AG04449 (cell line): Measurements from ENCODE around the gene TALDO1.

Experiments
- CTCF ChIA-PET: fragments of 350-600 bp; formaldehyde crosslinking; extraction: SDS; loops from one replicate; lab custom pipeline; 2021; ENCODE audit warnings: antibody characterized with exemption; lab: Yijun Ruan, JAX
- POLR2A ChIA-PET: fragments of 400-600, 350-600 bp; formaldehyde crosslinking; extraction: SDS; loops from one replicate; lab custom pipeline; 2020; ENCODE audit warnings: antibody characterized with exemption, inconsistent platforms; lab: Yijun Ruan, JAX
- DNase-seq: peaks from one replicate; pipeline ENCODE4 v3.0.0-alpha.2; 2010; ENCODE audit warnings: low read depth, low spot score
- H3K4me3 ChIP-seq: 2 replicates; pipeline ENCODE4 v1.5.1; 2011; ENCODE audit warnings: low read depth, mild to moderate bottlenecking, control low read depth, low read length
- CTCF ChIP-seq: IDR thresholded peaks from one replicate; pipeline ENCODE4 v1.5.1; 2011; ENCODE audit warnings: mild to moderate bottlenecking, moderate library complexity, low read length, control low read depth, inconsistent platforms; ENCODE audit not compliant: insufficient read depth; ENCODE audit errors: missing control alignments

Gene TALDO1

GRCh38 chr11:705646-706438, 41.4 kb upstream of the TALDO1 start, which contains the start of gene EPS8L2:
Gene EPS8L2 (plus strand): TSS chr11:706231. CDS start chr11:709408, 3,177 bp downstream.
- no peak for TF ChIP-seq CTCF
- peak within 1 kb of the TSS; percentile 61 for H3K4me3 ChIP-seq
- CTCF ChIA-PET = interaction anchor here (1.5 to 17.1 kb wide), 3 partner anchors 9 to 42 kb away, joined by 5 to 198 read pairs (median 17); no protein-coding TSS in a partner anchor
- POLR2A ChIA-PET = interaction anchor here (0.7 to 2.4 kb wide), 4 partner anchors 9 to 43 kb away, joined by 3 to 9 read pairs (median 5); partner anchors contain the start of genes DEAF1 and TMEM80
- DNase-seq = no peak

GRCh38 chr11:706439-706956, 40.8 kb upstream of the TALDO1 start:
- ChIA-PET CTCF (interaction anchor here (1.5 to 17.1 kb wide), 3 partner anchors 9 to 42 kb away, joined by 5 to 198 read pairs (median 17); no protein-coding TSS in a partner anchor), POLR2A (interaction anchor here (0.9 to 2.4 kb wide), 7 partner anchors 9 to 65 kb away, joined by 3 to 9 read pairs (median 5); partner anchors contain the start of genes DEAF1 and TMEM80)
- TF ChIP-seq CTCF = no peak
- peak overlapping the region; percentile 61 for H3K4me3 ChIP-seq
- DNase-seq = no peak

- DNase-seq = no peak
- peak overlapping the region; percentile 61 for H3K4me3 ChIP-seq
- peak; percentile 19 for TF ChIP-seq CTCF
- CTCF ChIA-PET = interaction anchor here (2.5 to 17.1 kb wide), 2 partner anchors 10 to 17 kb away, joined by 17 to 198 read pairs; no protein-coding TSS in a partner anchor
- POLR2A ChIA-PET = interaction anchor here (0.9 to 2.4 kb wide), 7 partner anchors 10 to 64 kb away, joined by 3 to 9 read pairs (median 5); partner anchors contain the start of genes DEAF1 and TMEM80
These were observed 40.1 kb upstream of the TALDO1 start for GRCh38 chr11:706957-707816.

GRCh38 chr11:707817-708420, 39.3 kb upstream of the TALDO1 start:
- no peak overlapping the region for H3K4me3 ChIP-seq
- TF ChIP-seq CTCF = no peak
- DNase-seq = no peak
- ChIA-PET CTCF (interaction anchor here (2.5 to 17.1 kb wide), 2 partner anchors 11 to 16 kb away, joined by 17 to 198 read pairs; no protein-coding TSS in a partner anchor), POLR2A (interaction anchor here (1.4 to 2.0 kb wide), 2 partner anchors 13 to 18 kb away, joined by 7 to 9 read pairs; partner anchors contain the start of genes DEAF1 and TMEM80)

- H3K4me3 ChIP-seq = no peak overlapping the region
- no peak for TF ChIP-seq CTCF
- ChIA-PET POLR2A (no interaction called here), CTCF (interaction anchor here (5.2 kb wide), 1 partner anchor 15 kb away, joined by 34 read pairs; no protein-coding TSS in a partner anchor)
- no peak for DNase-seq
These were observed 38.8 kb upstream of the TALDO1 start for GRCh38 chr11:708511-708910.
